Neural progenitor cell (in vitro differentiated cells): Measurements from ENCODE around the gene EXOSC7.

ENCODE experiments used
- EZH2 ChIP-seq: fragments of 200-600 bp; sonication (generic); IDR thresholded peaks from 2 replicates; pipeline ENCODE4 v1.6.1; 2017; ENCODE audit warnings: antibody characterized with exemption, mild to moderate bottlenecking, moderate library complexity
- TF ChIP-seq, protein P1 (sequence below): fragments of 200-600 bp; sonication (generic); IDR thresholded peaks from 2 replicates; pipeline ENCODE4 v1.5.1; 2017; ENCODE audit warnings: antibody characterized with exemption, mild to moderate bottlenecking

DNA sequence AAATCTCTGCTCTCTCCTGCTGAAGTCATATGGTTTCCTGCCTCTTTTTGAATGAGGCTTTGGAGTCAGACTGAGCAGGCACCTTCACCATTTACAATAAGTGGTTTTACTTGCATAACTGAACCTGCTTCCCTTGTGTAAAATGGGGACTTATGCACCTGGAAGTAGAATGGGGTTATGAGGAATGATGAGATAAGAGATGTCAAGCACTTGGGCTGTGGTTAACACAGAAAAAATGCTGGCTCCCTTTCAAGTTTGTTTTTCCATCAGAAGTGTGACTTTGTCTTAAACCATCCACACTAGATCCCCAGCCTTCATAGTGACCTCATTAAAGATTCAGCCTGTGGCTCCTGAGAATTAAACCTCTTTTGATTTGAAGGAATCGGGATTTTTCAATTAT is 5.2 kb downstream of the EXOSC7 start:
- TF ChIP-seq, protein P1, sequence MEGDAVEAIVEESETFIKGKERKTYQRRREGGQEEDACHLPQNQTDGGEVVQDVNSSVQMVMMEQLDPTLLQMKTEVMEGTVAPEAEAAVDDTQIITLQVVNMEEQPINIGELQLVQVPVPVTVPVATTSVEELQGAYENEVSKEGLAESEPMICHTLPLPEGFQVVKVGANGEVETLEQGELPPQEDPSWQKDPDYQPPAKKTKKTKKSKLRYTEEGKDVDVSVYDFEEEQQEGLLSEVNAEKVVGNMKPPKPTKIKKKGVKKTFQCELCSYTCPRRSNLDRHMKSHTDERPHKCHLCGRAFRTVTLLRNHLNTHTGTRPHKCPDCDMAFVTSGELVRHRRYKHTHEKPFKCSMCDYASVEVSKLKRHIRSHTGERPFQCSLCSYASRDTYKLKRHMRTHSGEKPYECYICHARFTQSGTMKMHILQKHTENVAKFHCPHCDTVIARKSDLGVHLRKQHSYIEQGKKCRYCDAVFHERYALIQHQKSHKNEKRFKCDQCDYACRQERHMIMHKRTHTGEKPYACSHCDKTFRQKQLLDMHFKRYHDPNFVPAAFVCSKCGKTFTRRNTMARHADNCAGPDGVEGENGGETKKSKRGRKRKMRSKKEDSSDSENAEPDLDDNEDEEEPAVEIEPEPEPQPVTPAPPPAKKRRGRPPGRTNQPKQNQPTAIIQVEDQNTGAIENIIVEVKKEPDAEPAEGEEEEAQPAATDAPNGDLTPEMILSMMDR: no peak
- no peak for TF ChIP-seq EZH2
